ENCODE results near the gene PDGFB.

PDGFB gene

DNA sequence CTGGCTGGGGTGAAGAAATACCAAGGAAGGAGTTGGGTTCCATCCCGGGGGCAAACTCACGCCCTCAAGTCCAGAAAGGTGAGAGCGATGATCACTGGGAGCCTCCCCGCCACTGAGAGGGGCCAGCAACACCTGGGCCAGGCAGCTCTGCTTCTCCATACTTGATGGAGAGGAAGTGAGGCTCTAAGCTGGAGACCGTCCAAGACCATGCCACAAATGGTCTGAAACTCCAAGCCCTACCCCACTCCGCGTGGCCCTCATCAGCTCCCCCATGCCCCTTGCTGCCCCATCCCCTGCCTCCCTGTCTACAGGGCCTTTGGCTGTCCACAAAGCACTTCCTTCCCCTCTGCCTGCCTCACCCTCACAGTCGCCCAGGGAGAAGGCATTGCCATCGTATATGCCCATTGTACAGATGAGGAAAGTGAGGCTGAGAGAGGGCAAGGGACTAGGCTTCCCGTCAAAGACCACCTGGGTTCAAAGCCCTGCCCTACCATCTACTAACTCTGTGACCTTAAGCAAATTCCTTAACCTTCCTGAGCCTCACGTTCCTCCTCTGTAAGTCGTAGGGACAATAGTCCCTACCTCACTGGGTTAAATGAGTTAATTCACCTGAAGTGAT is 4.4 kb upstream of the PDGFB start:
- Histone ChIP-seq H3K4me3 (no peak overlapping the region), H3K9ac (no peak overlapping the region), H3K27ac (no peak overlapping the region), H3K4me1 (peaks cover 27% of the 10 kb centered on the region), H3K27me3 (peaks cover 99% of the 10 kb centered on the region), H3K4me2 (no peak overlapping the region), H4K20me1 (peaks cover 72% of the 10 kb centered on the region), H3K9me3 (no peaks in the 10 kb centered on the region), H3K36me3 (no peaks in the 10 kb centered on the region)
- no peak for TF ChIP-seq Cebpa-rat (IDR thresholded peaks at IDR 0.05)

- no peak overlapping the region for H3K4me3 ChIP-seq
- H4K20me1 ChIP-seq: peaks cover 72% of the 10 kb centered on the region
- H3K27ac ChIP-seq: no peak overlapping the region
Observed at GRCh38 chr22:39248254-39248653, 3.5 kb upstream of the PDGFB start.

DNA sequence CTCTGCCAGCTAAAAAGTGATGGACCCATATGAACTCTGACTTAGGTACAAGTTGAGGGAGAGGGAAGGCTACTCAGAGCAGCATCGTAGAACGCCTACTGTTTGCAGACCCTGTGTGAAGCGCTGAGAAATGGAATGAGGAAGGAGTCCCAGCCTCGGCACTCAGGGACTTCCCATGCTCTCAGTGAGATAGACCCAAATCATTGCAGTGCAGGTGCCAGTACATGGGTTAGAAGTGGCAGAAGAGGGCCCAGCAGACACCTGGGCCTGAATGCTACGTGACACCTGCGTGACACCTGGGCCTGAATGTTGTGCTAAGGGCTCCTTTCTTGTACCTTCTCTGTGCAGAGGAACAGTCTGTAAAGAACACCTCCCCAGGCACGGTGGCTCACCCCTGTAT is 2.6 kb upstream of the PDGFB start:
- Histone ChIP-seq H3K27me3 (peaks cover 99% of the 10 kb centered on the region), H3K9ac (no peak overlapping the region), H3K4me3 (no peak overlapping the region), H3K27ac (no peak overlapping the region), H3K9me3 (peaks cover 5% of the 10 kb centered on the region; the same call in 1 of the 2 replicates), H3K36me3 (no peaks in the 10 kb centered on the region), H4K20me1 (peaks cover 81% of the 10 kb centered on the region), H3K4me2 (no peak overlapping the region), H3K4me1 (peaks cover 13% of the 10 kb centered on the region; the same call in 1 of the 2 replicates)
- TF ChIP-seq Cebpa-rat (IDR thresholded peaks at IDR 0.05): no peak

More at GRCh38 chr22:39248254-39248653, 3.5 kb upstream of the PDGFB start:
- peaks cover 99% of the 10 kb centered on the region for H3K27me3 ChIP-seq
- H3K4me1 ChIP-seq: peaks cover 18% of the 10 kb centered on the region
- H3K4me2 ChIP-seq: no peak overlapping the region
- H3K9me3 ChIP-seq: peaks cover 5% of the 10 kb centered on the region; the same call in 1 of the 2 replicates
- no peak overlapping the region for H3K9ac ChIP-seq
- TF ChIP-seq Cebpa-rat (IDR thresholded peaks at IDR 0.05): no peak
- H3K36me3 ChIP-seq: no peaks in the 10 kb centered on the region

GRCh38 chr22:39246690-39247332 is 2.0 kb upstream of the PDGFB start:
- Histone ChIP-seq H3K4me2 (no peak overlapping the region), H4K20me1 (peaks cover 87% of the 10 kb centered on the region), H3K27me3 (peaks cover 99% of the 10 kb centered on the region), H3K9ac (no peak overlapping the region), H3K4me1 (peaks cover 12% of the 10 kb centered on the region; the same call in 1 of the 2 replicates), H3K4me3 (no peak overlapping the region), H3K36me3 (no peaks in the 10 kb centered on the region), H3K9me3 (peaks cover 5% of the 10 kb centered on the region; the same call in 1 of the 2 replicates), H3K27ac (no peak overlapping the region)
- no peak for TF ChIP-seq Cebpa-rat (IDR thresholded peaks at IDR 0.05)

DNA sequence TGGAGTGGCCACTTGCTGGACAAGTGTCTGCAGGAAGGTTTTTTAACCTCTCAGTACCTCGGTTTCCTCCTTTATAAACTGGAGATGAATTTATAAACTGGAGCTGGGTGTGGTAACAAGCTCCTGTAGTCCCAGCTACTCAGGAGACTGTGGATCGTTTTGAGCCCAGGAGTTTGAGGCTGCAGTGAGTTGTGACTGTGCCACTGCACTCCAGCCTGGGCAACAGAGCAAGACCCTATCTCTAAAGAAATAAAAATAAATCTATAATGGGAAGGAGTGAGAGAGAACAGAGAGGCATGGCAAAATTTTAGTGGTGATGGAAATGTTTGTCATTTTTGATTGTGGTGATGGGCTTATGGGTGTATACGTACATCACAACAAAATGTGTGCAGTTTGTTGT is 1.4 kb upstream of the PDGFB start:
- peaks cover 89% of the 10 kb centered on the region for H4K20me1 ChIP-seq

GRCh38 chr22:39245130-39246039 is 603 bp upstream of the PDGFB start:
- Histone ChIP-seq H4K20me1 (peaks cover 89% of the 10 kb centered on the region), H3K4me1 (peaks cover 21% of the 10 kb centered on the region), H3K27ac (no peak overlapping the region), H3K4me2 (no peak overlapping the region), H3K27me3 (peaks cover 99% of the 10 kb centered on the region), H3K9ac (no peak overlapping the region), H3K36me3 (no peaks in the 10 kb centered on the region), H3K4me3 (no peak overlapping the region), H3K9me3 (peaks cover 5% of the 10 kb centered on the region; the same call in 1 of the 2 replicates)
- TF ChIP-seq Cebpa-rat (IDR thresholded peaks at IDR 0.05): no peak

More for the DNA sequence above, 1.4 kb upstream of the PDGFB start:
- no peak overlapping the region for H3K4me2 ChIP-seq
- no peak for TF ChIP-seq Cebpa-rat (IDR thresholded peaks at IDR 0.05)
- no peak overlapping the region for H3K27ac ChIP-seq
- H3K9me3 ChIP-seq: peaks cover 5% of the 10 kb centered on the region; the same call in 1 of the 2 replicates
- no peaks in the 10 kb centered on the region for H3K36me3 ChIP-seq
- peaks cover 13% of the 10 kb centered on the region for H3K4me1 ChIP-seq
- H3K27me3 ChIP-seq: peaks cover 99% of the 10 kb centered on the region
- H3K9ac ChIP-seq: no peak overlapping the region
- H3K4me3 ChIP-seq: no peak overlapping the region

GRCh38 chr22:39244136-39244495 is 666 bp downstream of the PDGFB start:
- H3K27me3 ChIP-seq: peaks cover 99% of the 10 kb centered on the region
- no peaks in the 10 kb centered on the region for H3K36me3 ChIP-seq
- H3K9ac ChIP-seq: no peak overlapping the region
- no peak for TF ChIP-seq Cebpa-rat (IDR thresholded peaks at IDR 0.05)
- peak overlapping the region; percentile 40 for H3K4me2 ChIP-seq
- peaks cover 5% of the 10 kb centered on the region; the same call in 1 of the 2 replicates for H3K9me3 ChIP-seq
- peak overlapping the region; percentile 34; the same call in 1 of the 2 replicates for H3K4me3 ChIP-seq
- H4K20me1 ChIP-seq: peaks cover 91% of the 10 kb centered on the region
- peaks cover 31% of the 10 kb centered on the region for H3K4me1 ChIP-seq
- no peak overlapping the region for H3K27ac ChIP-seq

DNA sequence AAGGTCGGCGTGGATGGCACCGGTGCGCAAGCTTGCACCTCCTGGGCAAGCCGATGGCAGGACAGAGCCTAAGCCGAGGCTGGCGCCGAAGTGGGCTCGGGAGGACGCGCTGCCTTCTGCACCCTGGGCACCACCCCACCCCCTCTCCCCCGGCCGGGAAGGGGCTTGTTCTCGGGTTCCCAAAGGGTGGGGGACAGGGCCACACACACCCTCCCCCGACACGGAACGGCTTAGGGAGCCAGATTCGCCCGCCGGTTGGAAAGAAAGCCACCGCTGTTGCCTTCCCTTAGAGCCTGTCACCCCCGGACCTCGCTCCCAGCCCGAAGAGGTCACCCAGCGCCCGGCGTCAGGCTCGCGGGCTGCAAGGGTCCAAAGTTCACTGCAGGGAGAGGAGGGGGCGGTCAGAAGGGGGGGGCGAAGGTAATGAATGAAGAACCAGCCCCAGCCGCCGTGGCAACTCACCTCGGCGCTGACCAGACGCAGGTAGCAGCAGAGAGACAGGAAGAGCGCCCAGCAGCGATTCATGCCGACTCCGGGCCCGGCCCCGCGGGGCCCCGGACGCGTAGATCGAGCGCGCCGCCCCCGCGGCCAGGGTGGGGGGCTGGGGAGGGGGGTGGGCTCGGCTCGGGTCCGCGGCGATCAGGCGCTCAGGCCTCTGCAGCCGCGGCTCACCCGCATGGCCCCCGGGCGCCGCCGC is 1.2 kb downstream of the PDGFB start:
- H3K4me1 ChIP-seq: peaks cover 31% of the 10 kb centered on the region
- no peaks in the 10 kb centered on the region for H3K36me3 ChIP-seq
- no peak for TF ChIP-seq Cebpa-rat (IDR thresholded peaks at IDR 0.05)
- peaks cover 99% of the 10 kb centered on the region for H3K27me3 ChIP-seq
- H3K4me2 ChIP-seq: no peak overlapping the region
- H3K4me3 ChIP-seq: no peak overlapping the region
- no peak overlapping the region for H3K27ac ChIP-seq
- H4K20me1 ChIP-seq: peaks cover 91% of the 10 kb centered on the region
- H3K9me3 ChIP-seq: peaks cover 5% of the 10 kb centered on the region; the same call in 1 of the 2 replicates
- no peak overlapping the region for H3K9ac ChIP-seq

Data from BLaER1 (cell line).